Renal pelvis (tissue), 12 donors: Measurements from ENCODE around the gene XPO5. TPM values are rescaled to one million over a fixed set of nuclear protein-coding genes. Genes with fewer than 3 reads are reported as not detected.

ENCODE experiments used
- DNase-seq: peaks from one replicate; pipeline ENCODE4 v3.0.0-alpha.2; 2013
- long read RNA-seq, 16 experiments: transcript quantifications; one replicate each; lab custom pipeline, GENCODE V29; 2026
- polyA plus RNA-seq, 3 donors: library from polyadenylated mRNA; unstranded; fragments of 120-200 nt; gene quantifications; one replicate each; pipeline ENCODE4 v1.2.1, GENCODE V29; 2013; ENCODE audit not compliant: insufficient read length in 3 of 3

Gene XPO5
- 10 to 100 TPM; 44.3 to 65.3 (median 60.6) TPM for polyA plus RNA-seq
- long read RNA-seq, donor 1, full-length matches to known transcripts, result 3 of 3 reads
- long read RNA-seq, donor 1, partial matches to known transcripts, result 0 of 3 reads
- long read RNA-seq, donor 1, other reads (novel, unspliced or antisense), result 0 of 3 reads
- long read RNA-seq, donor 2, full-length matches to known transcripts, result 2 of 2 reads
- long read RNA-seq, donor 2, partial matches to known transcripts, result 0 of 2 reads
- long read RNA-seq, donor 2, other reads (novel, unspliced or antisense), result 0 of 2 reads
- long read RNA-seq, donor 3, full-length matches to known transcripts, result 1 of 1 reads
- long read RNA-seq, donor 3, partial matches to known transcripts, result 0 of 1 reads
- long read RNA-seq, donor 3, other reads (novel, unspliced or antisense), result 0 of 1 reads
- long read RNA-seq, donor 4, full-length matches to known transcripts, result 2 of 2 reads
- long read RNA-seq, donor 4, partial matches to known transcripts, result 0 of 2 reads
- long read RNA-seq, donor 4, other reads (novel, unspliced or antisense), result 0 of 2 reads
- long read RNA-seq, donor 5, partial matches to known transcripts, result 5 of 6 reads
- long read RNA-seq, donor 5, other reads (novel, unspliced or antisense), result 0 of 6 reads
- long read RNA-seq, donor 6, full-length matches to known transcripts, result 3 of 14 reads
- long read RNA-seq, donor 6, partial matches to known transcripts, result 11 of 14 reads
- long read RNA-seq, donor 6, other reads (novel, unspliced or antisense), result 0 of 14 reads
- long read RNA-seq, donor 7, full-length matches to known transcripts, result 2 of 34 reads
- long read RNA-seq, donor 7, partial matches to known transcripts, result 20 of 34 reads
- long read RNA-seq, donor 7, other reads (novel, unspliced or antisense), result 12 of 34 reads
- long read RNA-seq, donor 8, full-length matches to known transcripts, result 2 of 2 reads
- long read RNA-seq, donor 8, partial matches to known transcripts, result 0 of 2 reads
- long read RNA-seq, donor 8, other reads (novel, unspliced or antisense), result 0 of 2 reads
- long read RNA-seq, donor 9, full-length matches to known transcripts, result 2 of 7 reads
- long read RNA-seq, donor 9, partial matches to known transcripts, result 5 of 7 reads
- long read RNA-seq, donor 9, other reads (novel, unspliced or antisense), result 0 of 7 reads
- long read RNA-seq, donor 10, result 0 reads
- long read RNA-seq, donor 11, result 0 reads
- long read RNA-seq, donor 12, full-length matches to known transcripts, result 1 of 1 reads
- long read RNA-seq, donor 12, partial matches to known transcripts, result 0 of 1 reads
- long read RNA-seq, donor 12, other reads (novel, unspliced or antisense), result 0 of 1 reads
- long read RNA-seq, donor 13, result 0 reads
- long read RNA-seq, donor 14, full-length matches to known transcripts, result 4 of 14 reads
- long read RNA-seq, donor 14, partial matches to known transcripts, result 10 of 14 reads
- long read RNA-seq, donor 14, other reads (novel, unspliced or antisense), result 0 of 14 reads
- long read RNA-seq, donor 15, full-length matches to known transcripts, result 1 of 6 reads
- long read RNA-seq, donor 15, partial matches to known transcripts, result 5 of 6 reads
- long read RNA-seq, donor 15, other reads (novel, unspliced or antisense), result 0 of 6 reads
- long read RNA-seq, donor 16, partial matches to known transcripts, result 6 of 8 reads
- long read RNA-seq, donor 16, other reads (novel, unspliced or antisense), result 0 of 8 reads

GRCh38 chr6:43575772-43576551 is at the start of gene XPO5, which contains the start of gene POLH:
Gene XPO5 (minus strand): TSS chr6:43576038. CDS start chr6:43575864, 174 bp downstream.
Gene POLH (plus strand): TSS chr6:43576185. CDS start chr6:43582320, 6,135 bp downstream.
- DNase-seq, result peak; percentile 91

GRCh38 chr6:43625393-43625992 is 49.7 kb upstream of the XPO5 start:
- DNase-seq, result no peak

GRCh38 chr6:43624786-43625288 is 49.0 kb upstream of the XPO5 start:
- no peak for DNase-seq

GRCh38 chr6:43623880-43624785 is 48.3 kb upstream of the XPO5 start:
- DNase-seq, result no peak

GRCh38 chr6:43622541-43622940 is 46.7 kb upstream of the XPO5 start:
- DNase-seq, result no peak

GRCh38 chr6:43621836-43622180 is 46.0 kb upstream of the XPO5 start:
- no peak for DNase-seq

GRCh38 chr6:43621078-43621835 is 45.4 kb upstream of the XPO5 start:
- DNase-seq, result no peak

- no peak for DNase-seq
These were observed 41.1 kb upstream of the XPO5 start for GRCh38 chr6:43616725-43617472.

- no peak for DNase-seq
These were observed 38.5 kb upstream of the XPO5 start for GRCh38 chr6:43614396-43614730.

- no peak for DNase-seq
These were observed 38.0 kb upstream of the XPO5 start for GRCh38 chr6:43613721-43614395.

- no peak for DNase-seq
These were observed 34.6 kb upstream of the XPO5 start for GRCh38 chr6:43610431-43610830.

- DNase-seq, result no peak
These were observed 33.6 kb upstream of the XPO5 start for GRCh38 chr6:43609402-43609801.

- no peak for DNase-seq
These were observed 33.0 kb upstream of the XPO5 start for GRCh38 chr6:43608807-43609206.

- peak; percentile 75 for DNase-seq
These were observed 32.5 kb upstream of the XPO5 start for GRCh38 chr6:43608310-43608763.

GRCh38 chr6:43606019-43606418 is 30.2 kb upstream of the XPO5 start:
- DNase-seq, result no peak

- DNase-seq, result no peak
These were observed 28.3 kb upstream of the XPO5 start for GRCh38 chr6:43604174-43604573.
